ENCODE results near the gene E2F2. TPM values are rescaled to one million over a fixed set of nuclear protein-coding genes. Genes with fewer than 3 reads are reported as not detected.
A peak's percentile ranks its signal among the peaks of the same experiment; 100 is the strongest.

Gene E2F2
- total and polyA plus RNA-seq, 2 of the 13 experiments (the other 11 are each of a cell fraction or from before 2014, with no cell fraction given) = 0.65 to 6.6 TPM

GRCh38 chr1:23554481-23555269 lies 23.6 kb upstream of the E2F2 start (continued):
- TF ChIP-seq ZBTB49 (CRISPR knock-in tag; IDR thresholded peaks at IDR 0.05; ENCODE audit: borderline replicate concordance) = no peak
- TF ChIP-seq KLF16 (CRISPR knock-in tag; IDR thresholded peaks at IDR 0.05) = peak in 1 of 2 experiments; percentile 40; a peak in 1 of 4 replicates
- TF ChIP-seq PAX8 (CRISPR knock-in tag; IDR thresholded peaks at IDR 0.05; ENCODE audit: borderline replicate concordance) = peak; percentile 65; the same call in 1 of the 2 replicates
- peak; percentile 50; the same call in 1 of the 2 replicates for TF ChIP-seq FOXA3 (CRISPR knock-in tag; IDR thresholded peaks at IDR 0.05)
- TF ChIP-seq ATF7 (IDR thresholded peaks at IDR 0.05) = no peak
- peak; percentile 39; the same call in 1 of the 2 replicates for TF ChIP-seq ATF7 (CRISPR knock-in tag; IDR thresholded peaks at IDR 0.05)
- TF ChIP-seq ZHX1 (CRISPR knock-in tag; IDR thresholded peaks at IDR 0.05; ENCODE audit: low read depth) = no peak
- TF ChIP-seq HNF4G (IDR thresholded peaks at IDR 0.05; ENCODE audit: borderline replicate concordance, low read depth, low read length) = no peak
- no peak for TF ChIP-seq HNF4G (CRISPR knock-in tag; IDR thresholded peaks at IDR 0.05; ENCODE audit: borderline replicate concordance, low read depth)
- TF ChIP-seq ELF1 (CRISPR knock-in tag; IDR thresholded peaks at IDR 0.05) = no peak
- TF ChIP-seq TARDBP (CRISPR knock-in tag; IDR thresholded peaks at IDR 0.05) = peak; percentile 47; the same call in 1 of the 2 replicates
- TF ChIP-seq SMAD3 (CRISPR knock-in tag; IDR thresholded peaks at IDR 0.05) = peak; percentile 49
- no peak for TF ChIP-seq GABPA (IDR thresholded peaks at IDR 0.05; ENCODE audit: low read depth, low read length)
- TF ChIP-seq GABPA (CRISPR knock-in tag; IDR thresholded peaks at IDR 0.05; ENCODE audit: low read depth) = no peak
- peak; percentile 81 for TF ChIP-seq MAX (IDR thresholded peaks at IDR 0.05)
- no peak for TF ChIP-seq RBAK (CRISPR knock-in tag; IDR thresholded peaks at IDR 0.05)
- TF ChIP-seq HNRNPLL (IDR thresholded peaks at IDR 0.05; ENCODE audit: low read depth, low read length, poor library complexity, severe bottlenecking) = peak; percentile 73
- no peak; the same call in 1 of the 2 replicates for TF ChIP-seq ZNF746 (CRISPR knock-in tag; IDR thresholded peaks at IDR 0.05)
- no peak for TF ChIP-seq ZNF550 (CRISPR knock-in tag; IDR thresholded peaks at IDR 0.05; ENCODE audit: borderline replicate concordance)
- TF ChIP-seq HMGXB4 (CRISPR knock-in tag; IDR thresholded peaks at IDR 0.05; ENCODE audit: borderline replicate concordance in 1 of 2, low read depth in 1 of 2) = peak in 1 of 2 experiments; percentile 54; a peak in 1 of 4 replicates
- peak; percentile 46; the same call in 1 of the 2 replicates for TF ChIP-seq ZBTB34 (CRISPR knock-in tag; IDR thresholded peaks at IDR 0.05)

Measured in HepG2 (cell line).